Measurements from ENCODE around the gene CBLB. TPM values are rescaled to one million over a fixed set of nuclear protein-coding genes. Genes with fewer than 3 reads are reported as not detected.

CBLB gene
- total and polyA plus RNA-seq, 9 of the 15 experiments (the other 6 are each of a cell fraction or from before 2014, with no cell fraction given), result 1.8 to 8.1 (median 5.3) TPM

DNA sequence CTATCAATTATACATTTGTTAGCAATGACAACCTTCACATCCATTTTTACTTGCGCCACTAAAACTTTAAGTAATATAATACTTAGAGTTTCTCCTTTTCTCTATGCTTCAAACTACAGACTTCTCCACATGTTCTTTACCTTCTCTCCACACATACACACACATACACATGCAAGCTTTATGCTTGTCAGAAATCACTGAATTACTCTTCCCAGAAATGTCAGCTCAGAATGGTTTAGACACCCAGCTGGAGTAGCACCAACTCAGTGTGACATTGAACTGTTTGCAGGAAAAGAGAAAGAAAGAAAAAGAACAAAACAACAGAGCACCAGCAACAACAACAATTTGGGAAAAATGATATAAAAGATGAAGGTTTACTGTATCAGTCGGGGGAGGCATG is 20.9 kb downstream of the CBLB start (continued):
- TF ChIP-seq DEAF1 (CRISPR knock-in tag; IDR thresholded peaks at IDR 0.05) (no peak), ZNF77 (CRISPR knock-in tag; IDR thresholded peaks at IDR 0.05) (no peak), NELFE (IDR thresholded peaks at IDR 0.05; ENCODE audit: insufficient read depth, insufficient read length) (no peak), ZC3H4 (CRISPR knock-in tag; IDR thresholded peaks at IDR 0.05; ENCODE audit: borderline replicate concordance) (no peak), ZNF24 (IDR thresholded peaks at IDR 0.05) (no peak), TCF15 (CRISPR knock-in tag; IDR thresholded peaks at IDR 0.05) (no peak), ATF7 (IDR thresholded peaks at IDR 0.05) (no peak)

- POLR2A ChIA-PET, result no interaction called here
- TF ChIP-seq, protein P1, sequence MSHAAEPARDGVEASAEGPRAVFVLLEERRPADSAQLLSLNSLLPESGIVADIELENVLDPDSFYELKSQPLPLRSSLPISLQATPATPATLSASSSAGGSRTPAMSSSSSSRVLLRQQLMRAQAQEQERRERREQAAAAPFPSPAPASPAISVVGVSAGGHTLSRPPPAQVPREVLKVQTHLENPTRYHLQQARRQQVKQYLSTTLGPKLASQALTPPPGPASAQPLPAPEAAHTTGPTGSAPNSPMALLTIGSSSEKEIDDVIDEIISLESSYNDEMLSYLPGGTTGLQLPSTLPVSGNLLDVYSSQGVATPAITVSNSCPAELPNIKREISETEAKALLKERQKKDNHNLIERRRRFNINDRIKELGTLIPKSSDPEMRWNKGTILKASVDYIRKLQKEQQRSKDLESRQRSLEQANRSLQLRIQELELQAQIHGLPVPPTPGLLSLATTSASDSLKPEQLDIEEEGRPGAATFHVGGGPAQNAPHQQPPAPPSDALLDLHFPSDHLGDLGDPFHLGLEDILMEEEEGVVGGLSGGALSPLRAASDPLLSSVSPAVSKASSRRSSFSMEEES (CRISPR knock-in tag; IDR thresholded peaks at IDR 0.05), result no peak
- TF ChIP-seq CREM (IDR thresholded peaks at IDR 0.05; ENCODE audit: low read depth) (no peak), SAFB (IDR thresholded peaks at IDR 0.05; ENCODE audit: borderline replicate concordance, low read depth, low read length) (no peak), IFI16 (CRISPR knock-in tag; IDR thresholded peaks at IDR 0.05) (no peak), EP400 (IDR thresholded peaks at IDR 0.05) (no peak), KLF10 (CRISPR knock-in tag; IDR thresholded peaks at IDR 0.05) (no peak), JUN (IDR thresholded peaks at IDR 0.05; ENCODE audit: borderline replicate concordance, low read depth, low read length) (no peak), JUN (CRISPR knock-in tag; IDR thresholded peaks at IDR 0.05; ENCODE audit: borderline replicate concordance) (no peak), KLF6 (CRISPR knock-in tag; IDR thresholded peaks at IDR 0.05; ENCODE audit: borderline replicate concordance) (no peak), PPARD (CRISPR knock-in tag; IDR thresholded peaks at IDR 0.05) (no peak), ZNF695 (CRISPR knock-in tag; IDR thresholded peaks at IDR 0.05) (no peak), RHOXF2B (CRISPR knock-in tag; conservative IDR thresholded peaks at IDR 0.05) (no peak), KDM1A (IDR thresholded peaks at IDR 0.05) (no peak)
- Histone ChIP-seq H3K4me3 (no peak overlapping the region), H3K9ac (ENCODE audit: insufficient read depth in 1 of 2, low read depth in 2 of 2, low read length in 2 of 2) (no peak overlapping the region), H3K36me3 (ENCODE audit: control insufficient read depth, insufficient read depth, low read length) (no peaks in the 10 kb centered on the region), H3K27ac (ENCODE audit: extremely low read depth, low read depth, low read length) (no peak overlapping the region), H3K4me2 (ENCODE audit: insufficient read depth, low read length) (no peak overlapping the region), H3K27me3 (ENCODE audit: control insufficient read depth in 2 of 2, insufficient read depth in 2 of 2, low read length in 2 of 2) (no peaks in the 10 kb centered on the region), H3K4me1 (replicated peaks in 1 of 2; ENCODE audit: control insufficient read depth in 2 of 2, insufficient read depth in 2 of 2, low read length in 2 of 2) (peaks cover 0 to 3% of the 10 kb centered on the region in 2 experiments; a peak in 2 of 5 replicates), H3K9me1 (ENCODE audit: control insufficient read depth, insufficient read depth, low read length) (no peaks in the 10 kb centered on the region), H3K9me3 (replicated peaks; ENCODE audit: control insufficient read depth, insufficient read depth, low read depth, low read length) (no peaks in the 10 kb centered on the region), H4K20me1 (replicated peaks; ENCODE audit: control insufficient read depth, insufficient read depth, low read length) (no peaks in the 10 kb centered on the region), H2AFZ (ENCODE audit: low read depth, low read length) (no peak overlapping the region), H3K79me2 (ENCODE audit: control insufficient read depth, insufficient read depth, low read length) (no peaks in the 10 kb centered on the region)
- CTCF ChIA-PET (ENCODE audit: low intra/inter-chr PET ratio), result no interaction called here
- BruUV-seq (replicated peaks), result no TSS peak
- in situ Hi-C loops (cut with MboI), result no loop called here
- intact Hi-C loops (cut with micrococcal nuclease), result no loop called here
- ATAC-seq (no peak), DNase-seq (ENCODE audit: extremely low read depth in 1 of 4, low spot score in 3 of 4) (no peak), FAIRE-seq (no peak)
- WGBS (ENCODE audit: insufficient coverage, low coverage, missing lambda C conversion rate), result 43% methylated on average over 1 of the region's 1 CpG
Measured at GRCh38 chr3:105847452-105847851, 21.4 kb downstream of the CBLB start.

All from K562 (cell line).